WERI-Rb-1 (cell line): ENCODE measurements around the gene SGCA.

ENCODE experiments used
- DNase-seq: peaks from one replicate; pipeline ENCODE4 v3.0.0-alpha.2; 2020
- H3K27ac ChIP-seq: fragments of 250-450 bp; sonication (Bioruptor Pico); 2 replicates; pipeline ENCODE4 v1.5.1; 2020; ENCODE audit warnings: mild to moderate bottlenecking, moderate library complexity
- H3K27me3 ChIP-seq: fragments of 250-450 bp; sonication (Bioruptor Pico); 2 replicates; pipeline ENCODE4 v1.5.1; 2021; ENCODE audit warnings: mild to moderate bottlenecking, low read depth, moderate library complexity; ENCODE audit not compliant: insufficient read depth, severe bottlenecking
- H3K36me3 ChIP-seq: fragments of 250-450 bp; sonication (Bioruptor Pico); 2 replicates; pipeline ENCODE4 v1.5.1; 2020; ENCODE audit warnings: mild to moderate bottlenecking, moderate library complexity
- H3K4me3 ChIP-seq: 2 replicates; pipeline ENCODE4 v1.5.1; 2011; ENCODE audit warnings: low read depth, mild to moderate bottlenecking, control low read depth, low read length
- H3K9me3 ChIP-seq: fragments of 250-450 bp; sonication (Bioruptor Pico); 2 replicates; pipeline ENCODE4 v1.5.1; 2021; ENCODE audit warnings: mild to moderate bottlenecking, moderate library complexity; ENCODE audit not compliant: severe bottlenecking
- CTCF ChIP-seq: IDR thresholded peaks from 2 replicates; pipeline ENCODE4 v1.5.1; 2011; ENCODE audit warnings: low read depth, mild to moderate bottlenecking, control low read depth, inconsistent platforms, low read length

The SGCA gene

GRCh38 chr17:50122945-50123344, 42.9 kb upstream of the SGCA start:
- H3K4me3 ChIP-seq = no peak overlapping the region
- DNase-seq = no peak
- H3K27ac ChIP-seq = peak overlapping the region; percentile 15
- no peaks in the 10 kb centered on the region for H3K27me3 ChIP-seq
- H3K9me3 ChIP-seq = no peaks in the 10 kb centered on the region
- peaks cover 17% of the 10 kb centered on the region for H3K36me3 ChIP-seq
- TF ChIP-seq CTCF = no peak

GRCh38 chr17:50123649-50124349, 42.0 kb upstream of the SGCA start:
- Histone ChIP-seq H3K27me3 (no peaks in the 10 kb centered on the region), H3K9me3 (peaks cover under 1% of the 10 kb centered on the region), H3K4me3 (no peak overlapping the region), H3K27ac (peak overlapping the region; percentile 34), H3K36me3 (peaks cover 19% of the 10 kb centered on the region)
- no peak for DNase-seq
- TF ChIP-seq CTCF = no peak

- H3K27me3 ChIP-seq = no peaks in the 10 kb centered on the region
- TF ChIP-seq CTCF = no peak
Observed at GRCh38 chr17:50125420-50125997, 40.3 kb upstream of the SGCA start.

DNA sequence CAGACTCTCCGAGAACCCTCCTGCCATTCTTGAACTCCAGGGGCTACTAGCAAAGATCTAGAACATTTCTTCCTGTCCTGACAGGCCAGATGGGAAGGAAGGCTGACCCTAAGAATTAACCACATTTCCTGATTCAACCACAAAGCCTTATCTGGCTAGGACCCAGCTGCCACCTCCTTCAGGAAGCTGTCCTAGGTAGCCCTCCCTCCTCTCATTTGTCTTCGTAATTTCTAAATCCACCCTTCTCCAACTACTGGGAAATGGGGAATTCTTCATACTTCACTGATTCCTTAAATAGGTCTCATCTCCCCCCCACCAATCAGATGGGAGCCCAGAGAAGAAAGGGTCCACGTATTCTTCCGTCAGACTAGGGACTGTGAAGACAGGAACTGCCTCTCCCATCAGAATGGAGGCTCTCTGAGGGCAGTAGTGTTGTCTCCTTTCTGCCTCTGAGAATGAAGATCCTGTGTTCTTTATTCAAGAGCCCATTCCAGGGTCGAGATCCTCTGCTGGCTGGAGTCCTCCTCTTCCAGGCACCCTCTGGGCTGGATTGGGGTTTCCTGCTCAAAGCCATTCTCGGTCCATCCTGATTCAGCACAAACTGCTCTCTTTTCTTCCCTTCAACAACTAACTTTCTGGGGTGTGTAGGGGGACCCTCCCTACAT, 38.0 kb upstream of the SGCA start:
- DNase-seq = no peak
- Histone ChIP-seq H3K27me3 (no peaks in the 10 kb centered on the region), H3K4me3 (no peak overlapping the region), H3K9me3 (peaks cover 2% of the 10 kb centered on the region), H3K27ac (peak overlapping the region; percentile 91), H3K36me3 (peaks cover 19% of the 10 kb centered on the region)
- TF ChIP-seq CTCF = no peak

More at GRCh38 chr17:50125420-50125997, 40.3 kb upstream of the SGCA start:
- Histone ChIP-seq H3K9me3 (peaks cover 2% of the 10 kb centered on the region), H3K4me3 (no peak overlapping the region), H3K27ac (no peak overlapping the region), H3K36me3 (peaks cover 19% of the 10 kb centered on the region)
- no peak for DNase-seq

GRCh38 chr17:50128441-50129352, 37.1 kb upstream of the SGCA start:
- H3K36me3 ChIP-seq = peaks cover 19% of the 10 kb centered on the region
- peaks cover 2% of the 10 kb centered on the region for H3K9me3 ChIP-seq
- no peaks in the 10 kb centered on the region for H3K27me3 ChIP-seq
- peak overlapping the region; percentile 91 for H3K27ac ChIP-seq
- DNase-seq = peak; percentile 82
- peak overlapping the region; percentile 66 for H3K4me3 ChIP-seq
- no peak for TF ChIP-seq CTCF
